WTC11 (cell line): Measurements from ENCODE around the gene RBX1. TPM values are rescaled to one million over a fixed set of nuclear protein-coding genes. Genes with fewer than 3 reads are reported as not detected.

Experiments used
- ATAC-seq: fragments of 200-7000 bp; cut with Tn5 transposase; 2 replicates; pipeline ENCODE4 v1.10.0; 2021; ENCODE audit warnings: mild to moderate bottlenecking, moderate library complexity
- CTCF ChIA-PET: fragments of 300-600 bp; sonication (Branson Sonifier 250); formaldehyde crosslinking; loops from one replicate; lab custom pipeline; 2021; ENCODE audit warnings: antibody characterized with exemption; lab: Charles Lee
- POLR2A ChIA-PET: fragments of 350-600 bp; sonication (Branson Sonifier 250); formaldehyde crosslinking; loops from one replicate; lab custom pipeline; 2021; ENCODE audit warnings: antibody characterized with exemption; lab: Charles Lee
- DNase-seq: peaks from one replicate; pipeline ENCODE4 v3.0.0; 2021; ENCODE audit warnings: low spot score
- H3K27ac Mint-ChIP-seq: 2 replicates; pipeline ENCODE4 v1.8.0; 2021; ENCODE audit warnings: mixed read lengths
- H3K27me3 Mint-ChIP-seq: 2 replicates; pipeline ENCODE4 v1.8.0; 2021; ENCODE audit warnings: low read depth, mild to moderate bottlenecking, moderate library complexity, mixed read lengths
- H3K36me3 Mint-ChIP-seq: 2 replicates; pipeline ENCODE4 v1.8.0; 2021; ENCODE audit warnings: mixed read lengths
- H3K4me1 Mint-ChIP-seq: 2 replicates; pipeline ENCODE4 v1.8.0; 2022; ENCODE audit warnings: mixed read lengths
- H3K4me3 Mint-ChIP-seq: 2 replicates; pipeline ENCODE4 v1.8.0; 2021; ENCODE audit warnings: mild to moderate bottlenecking, moderate library complexity, mixed read lengths
- H3K9me3 Mint-ChIP-seq: 2 replicates; pipeline ENCODE4 v1.8.0; 2021; ENCODE audit warnings: mixed read lengths
- ATF6 ChIP-seq: sonication (generic); formaldehyde crosslinking; IDR thresholded peaks from 2 replicates; pipeline ENCODE4 v1.8.1; 2023; ENCODE audit warnings: mild to moderate bottlenecking, missing genetic modification reagents
- CREM ChIP-seq: sonication (generic); formaldehyde crosslinking; IDR thresholded peaks from 2 replicates; pipeline ENCODE4 v1.8.1; 2022; ENCODE audit warnings: mild to moderate bottlenecking, missing genetic modification reagents, moderate library complexity
- CTCF ChIP-seq: fragments of 200-600 bp; IDR thresholded peaks from 2 replicates; pipeline ENCODE4 v1.8.0; 2022; ENCODE audit warnings: antibody characterized with exemption
- E2F5 ChIP-seq: sonication (generic); formaldehyde crosslinking; IDR thresholded peaks from 2 replicates; pipeline ENCODE4 v1.8.1; 2022; ENCODE audit warnings: mild to moderate bottlenecking, moderate library complexity, missing genetic modification reagents
- GRHL2 ChIP-seq: fragments of 250-450 bp; sonication (Bioruptor Pico); IDR thresholded peaks from 2 replicates; pipeline ENCODE4 v1.8.0; 2022; ENCODE audit warnings: mild to moderate bottlenecking, moderate library complexity; ENCODE audit not compliant: insufficient replicate concordance, severe bottlenecking
- GTF2I ChIP-seq: fragments of 250-450 bp; sonication (Bioruptor Pico); conservative IDR thresholded peaks from 2 replicates; pipeline ENCODE4 v1.4.0; 2021; ENCODE audit warnings: mild to moderate bottlenecking
- HMGXB4 ChIP-seq: sonication (generic); formaldehyde crosslinking; IDR thresholded peaks from 2 replicates; pipeline ENCODE4 v1.8.1; 2023; ENCODE audit warnings: mild to moderate bottlenecking, moderate library complexity, missing genetic modification reagents
- JAZF1 ChIP-seq: fragments of 250-450 bp; sonication (Bioruptor Pico); IDR thresholded peaks from 2 replicates; pipeline ENCODE4 v1.9.0; 2021; ENCODE audit warnings: moderate library complexity, mild to moderate bottlenecking, inconsistent platforms
- NFATC4 ChIP-seq: fragments of 250-450 bp; sonication (Bioruptor Pico); IDR thresholded peaks from 2 replicates; pipeline ENCODE4 v1.9.0; 2021; ENCODE audit warnings: mild to moderate bottlenecking
- NFE2L1 ChIP-seq: sonication (generic); formaldehyde crosslinking; IDR thresholded peaks from 2 replicates; pipeline ENCODE4 v1.8.1; 2023; ENCODE audit warnings: missing genetic modification reagents
- PREB ChIP-seq: sonication (generic); formaldehyde crosslinking; IDR thresholded peaks from 2 replicates; pipeline ENCODE4 v1.8.1; 2022; ENCODE audit warnings: mild to moderate bottlenecking, missing genetic modification reagents, moderate library complexity, borderline replicate concordance
- RORB ChIP-seq: fragments of 250-450 bp; sonication (Bioruptor Pico); IDR thresholded peaks from 2 replicates; pipeline ENCODE4 v1.9.0; 2021; ENCODE audit warnings: mild to moderate bottlenecking
- TEAD4 ChIP-seq: sonication (generic); formaldehyde crosslinking; IDR thresholded peaks from 2 replicates; pipeline ENCODE4 v1.8.0; 2022; ENCODE audit warnings: mild to moderate bottlenecking, missing genetic modification reagents
- ZBTB43 ChIP-seq: sonication (generic); formaldehyde crosslinking; IDR thresholded peaks from 2 replicates; pipeline ENCODE4 v1.8.1; 2023; ENCODE audit warnings: mild to moderate bottlenecking, missing genetic modification reagents
- ZMAT4 ChIP-seq: fragments of 250-450 bp; sonication (Bioruptor Pico); IDR thresholded peaks from 2 replicates; pipeline ENCODE4 v1.9.0; 2021; ENCODE audit warnings: mild to moderate bottlenecking
- ZNF425 ChIP-seq: fragments of 250-450 bp; sonication (Bioruptor Pico); conservative IDR thresholded peaks from 2 replicates; pipeline ENCODE4 v1.9.0; 2021; ENCODE audit warnings: mild to moderate bottlenecking
- total RNA-seq: library from RNA; stranded (reverse); gene quantifications from 3 replicates; pipeline ENCODE4 v1.2.3, GENCODE V29; 2021

RBX1 gene
- total RNA-seq, 1 experiment from 2014 or later = 70.8 TPM

GRCh38 chr22:40960145-40960544 lies 9.0 kb downstream of the RBX1 start:
- Mint-ChIP-seq H3K4me1 (no peaks in the 10 kb centered on the region), H3K9me3 (no peaks in the 10 kb centered on the region), H3K27me3 (no peaks in the 10 kb centered on the region), H3K4me3 (no peak overlapping the region), H3K27ac (peak overlapping the region; percentile 11), H3K36me3 (peaks cover 53% of the 10 kb centered on the region)
- POLR2A ChIA-PET = interaction anchor here (0.6 kb wide), 1 partner anchor 41 kb away, joined by 5 read pairs; no protein-coding TSS in a partner anchor
- no peak for DNase-seq
- no peak for TF ChIP-seq ZNF425 (CRISPR knock-in tag)
- no peak for TF ChIP-seq NFATC4 (CRISPR knock-in tag)
- no peak for TF ChIP-seq CREM (CRISPR knock-in tag)
- TF ChIP-seq E2F5 (CRISPR knock-in tag) = no peak
- no peak for TF ChIP-seq ZMAT4 (CRISPR knock-in tag)
- no peak for TF ChIP-seq CTCF
- no peak for TF ChIP-seq ZBTB43 (CRISPR knock-in tag)
- no peak for TF ChIP-seq JAZF1 (CRISPR knock-in tag)
- CTCF ChIA-PET = no interaction called here
- no peak for ATAC-seq

GRCh38 chr22:40965936-40966725 lies 15.0 kb downstream of the RBX1 start:
- no peak overlapping the region for H3K4me3 Mint-ChIP-seq
- H3K4me1 Mint-ChIP-seq = no peaks in the 10 kb centered on the region
- CTCF ChIA-PET = interaction anchor here (1.1 kb wide), 1 partner anchor 271 kb away, joined by 3 read pairs; no protein-coding TSS in a partner anchor
- POLR2A ChIA-PET = interaction anchor here (0.7 kb wide), 1 partner anchor 43 kb away, joined by 3 read pairs; no protein-coding TSS in a partner anchor
- TF ChIP-seq GTF2I (no peak), NFE2L1 (no peak), PREB (no peak), RORB (CRISPR knock-in tag) (no peak), TEAD4 (CRISPR knock-in tag) (no peak), GRHL2 (CRISPR knock-in tag) (no peak), ATF6 (CRISPR knock-in tag) (no peak), HMGXB4 (CRISPR knock-in tag) (no peak)
- no peak for ATAC-seq
- no peak overlapping the region for H3K27ac Mint-ChIP-seq
- no peaks in the 10 kb centered on the region for H3K9me3 Mint-ChIP-seq
- no peak for DNase-seq
- no peaks in the 10 kb centered on the region for H3K27me3 Mint-ChIP-seq
- H3K36me3 Mint-ChIP-seq = peaks cover 58% of the 10 kb centered on the region
